ENCODE data around the gene B3GNT5.

The B3GNT5 gene

DNA sequence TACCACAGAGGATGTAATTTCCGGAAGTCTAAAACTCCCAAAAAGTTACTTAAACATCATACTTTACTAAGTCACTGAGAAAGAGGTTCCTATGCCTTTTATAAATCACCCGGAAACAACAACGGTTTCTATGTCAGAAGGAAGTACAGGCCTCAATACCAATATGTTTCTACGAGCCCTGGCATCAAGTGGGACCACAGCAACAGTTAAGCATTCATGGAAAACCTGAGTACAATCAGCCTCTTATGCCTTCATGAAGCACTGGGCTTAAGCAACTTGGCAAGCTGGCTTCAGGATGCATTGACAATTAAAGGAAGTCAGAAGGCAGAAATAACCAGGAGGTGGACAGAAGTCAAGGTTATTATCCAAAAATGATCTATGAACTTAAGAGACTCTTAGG, 19.1 kb upstream of the B3GNT5 start:
- no peak for DNase-seq

DNA sequence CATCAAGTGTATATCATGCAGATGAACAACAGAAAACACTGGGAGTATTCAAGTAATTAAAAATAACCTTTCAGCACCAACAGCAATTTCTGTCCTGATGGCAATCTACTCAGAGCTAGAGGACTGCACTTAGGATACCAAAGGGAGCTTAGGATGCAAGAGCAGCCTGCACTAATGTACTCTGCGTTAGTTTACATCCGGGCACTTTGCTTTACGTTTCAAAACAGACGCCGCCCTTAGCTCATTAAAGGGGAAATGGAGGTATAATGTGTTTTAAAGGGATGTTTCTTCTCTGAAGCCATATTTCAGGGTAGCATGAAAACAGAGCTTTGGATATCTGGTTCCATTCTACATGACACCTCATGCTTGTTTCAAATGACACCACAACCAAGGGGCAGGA, 14.0 kb upstream of the B3GNT5 start:
- no peak for DNase-seq

DNA sequence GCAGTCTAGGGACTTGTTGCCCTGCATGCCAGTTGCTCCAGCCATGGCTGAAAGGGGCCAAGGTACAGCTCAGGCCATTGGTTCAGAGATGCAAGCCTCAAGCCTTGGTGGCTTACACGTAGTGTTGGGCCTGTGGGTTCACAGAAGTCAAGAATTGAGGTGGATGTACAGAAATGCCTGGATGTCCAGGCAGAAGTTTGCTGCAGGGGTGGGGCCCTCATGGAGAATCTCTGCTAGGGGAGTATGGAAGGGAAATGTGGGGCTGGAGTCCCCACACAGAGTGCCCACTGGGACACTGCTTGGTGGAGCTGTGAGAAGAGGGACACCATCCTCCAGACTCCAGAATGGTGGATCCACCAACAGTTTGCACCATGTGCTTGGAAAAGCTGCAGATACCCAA, 10.6 kb upstream of the B3GNT5 start:
- no peak for DNase-seq

DNA sequence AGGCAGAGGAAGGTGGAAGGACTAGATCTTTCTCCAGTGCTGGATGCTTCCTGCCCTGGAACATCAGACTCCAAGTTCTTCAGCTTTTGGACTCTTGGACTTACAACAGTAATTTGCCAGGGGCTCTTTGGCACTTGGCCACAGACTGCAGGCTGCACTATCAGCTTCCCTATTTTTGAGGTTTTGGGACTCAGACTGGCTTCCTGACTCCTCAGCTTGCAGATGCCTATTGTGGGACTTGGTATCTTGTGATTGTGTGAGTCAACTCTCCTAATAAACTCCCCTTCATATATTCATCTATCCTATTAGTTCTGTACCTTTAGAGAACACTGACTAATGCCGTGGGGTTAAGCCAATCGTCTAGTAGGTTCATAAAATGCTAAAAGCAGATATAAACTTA, 8.8 kb upstream of the B3GNT5 start:
- DNase-seq: no peak

DNA sequence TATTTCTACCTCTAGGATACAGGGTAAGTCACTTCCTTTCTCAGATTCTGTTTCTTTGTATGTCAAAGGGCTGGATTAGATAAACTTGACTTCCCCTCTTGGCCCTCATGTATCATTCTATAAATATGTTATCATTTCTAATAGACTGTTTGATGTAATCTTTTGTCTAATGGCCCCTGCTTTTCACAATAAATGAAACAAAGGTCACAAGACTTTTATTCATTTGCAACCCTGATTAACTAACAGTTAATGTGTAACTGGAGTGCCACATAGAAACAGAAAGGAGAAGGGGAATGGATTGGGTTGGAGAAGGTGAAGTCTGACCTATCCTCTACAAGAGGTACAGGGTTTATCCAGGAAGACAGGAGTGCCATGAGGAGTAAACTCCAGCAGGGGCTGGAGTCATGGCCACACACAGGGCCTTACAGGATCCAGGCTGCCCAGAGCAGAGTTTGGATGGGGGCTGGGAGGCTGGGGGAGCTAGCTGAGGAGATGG, 8.0 kb upstream of the B3GNT5 start:
- DNase-seq: no peak

DNA sequence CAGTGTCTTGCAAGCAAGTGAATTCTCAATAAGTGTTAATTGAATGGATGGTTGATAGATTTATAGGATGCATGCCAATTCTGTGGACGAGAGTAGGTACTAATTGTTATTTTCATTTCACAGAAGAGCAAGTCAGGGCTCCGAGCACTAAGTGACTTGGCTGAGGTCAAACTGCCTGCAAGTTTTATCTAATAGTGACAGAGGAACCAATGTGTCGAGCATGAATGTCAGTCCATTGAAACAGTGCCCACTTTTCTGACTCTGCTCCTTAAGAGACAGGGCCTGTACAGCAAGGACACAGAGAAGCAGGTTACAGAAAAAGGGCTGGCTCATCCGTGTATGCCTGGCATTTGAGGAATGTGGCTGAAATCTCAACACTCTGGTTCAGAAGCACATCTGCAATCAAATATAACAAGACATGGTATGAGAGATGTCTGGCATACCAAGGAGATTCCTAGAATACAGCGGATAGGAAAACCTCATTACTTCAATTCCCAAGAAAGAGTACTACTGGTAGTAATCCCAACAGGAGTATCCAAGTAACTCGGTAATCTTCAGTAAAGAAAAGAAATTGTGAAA, 6.0 kb upstream of the B3GNT5 start:
- DNase-seq: no peak

DNA sequence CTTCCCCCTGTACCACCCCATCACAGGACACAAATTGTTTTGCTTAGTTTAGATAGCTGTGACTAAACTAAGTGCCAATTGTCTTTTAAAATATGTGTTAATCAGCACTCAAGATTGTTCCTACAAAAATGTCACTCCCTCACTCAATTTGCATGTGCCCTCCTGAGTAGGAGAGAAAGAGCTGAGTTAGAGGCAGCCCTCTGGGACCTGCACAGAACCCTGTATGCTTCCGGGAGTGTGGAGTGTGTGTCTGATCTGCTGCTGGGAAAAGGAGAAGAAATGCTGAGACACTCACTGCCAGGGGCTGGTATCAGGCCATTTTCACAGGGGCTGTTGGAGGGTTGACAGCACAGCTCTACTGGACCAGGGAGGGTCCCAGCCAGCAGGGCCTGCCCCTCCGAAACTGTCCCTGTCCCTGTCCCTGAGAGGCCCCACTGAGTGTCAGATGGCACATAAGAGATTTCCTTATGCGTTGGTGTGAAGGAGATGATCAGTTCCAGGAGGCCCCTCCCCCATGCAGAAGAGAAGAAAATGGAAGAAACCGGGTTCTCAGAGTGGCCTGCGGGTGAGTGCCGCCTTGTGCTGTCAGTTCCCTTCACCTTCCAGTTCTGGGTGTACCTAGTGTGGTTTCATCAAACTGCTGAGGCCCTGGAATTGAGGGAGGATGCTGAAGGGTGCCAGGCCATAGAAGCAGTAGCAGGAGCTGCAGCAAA, 3.9 kb upstream of the B3GNT5 start:
- DNase-seq: no peak

DNA sequence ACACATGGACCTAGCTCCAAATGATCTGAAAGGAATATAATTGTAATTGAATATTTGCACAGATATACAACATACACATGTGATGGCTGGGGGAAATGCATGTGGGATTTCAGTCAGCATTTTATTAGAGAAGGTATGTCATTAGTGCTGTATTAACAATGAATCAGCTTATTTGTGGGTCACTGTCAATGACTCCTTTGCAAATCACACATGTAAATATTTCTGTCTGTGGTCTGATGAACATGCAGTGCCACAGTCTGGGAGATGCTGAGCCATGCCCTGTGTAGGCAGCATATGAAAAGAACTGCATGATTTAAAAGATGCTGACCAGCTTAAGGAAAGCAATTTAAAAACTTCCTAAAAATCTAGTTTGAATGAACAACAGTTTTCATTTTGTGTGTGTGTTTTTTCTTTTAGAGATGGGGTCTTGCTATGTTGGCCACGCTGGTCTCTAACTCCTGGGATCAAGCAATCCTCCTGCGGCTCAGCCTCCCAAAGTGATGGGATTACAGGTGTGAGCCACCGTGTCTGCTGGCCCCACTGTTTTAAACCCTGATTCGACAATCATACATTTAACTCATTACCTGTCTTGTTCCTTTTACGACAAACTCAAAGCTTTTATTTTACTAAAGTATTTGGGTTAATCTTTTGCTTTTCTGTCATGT, 803 bp upstream of the B3GNT5 start:
- no peak for DNase-seq

DNA sequence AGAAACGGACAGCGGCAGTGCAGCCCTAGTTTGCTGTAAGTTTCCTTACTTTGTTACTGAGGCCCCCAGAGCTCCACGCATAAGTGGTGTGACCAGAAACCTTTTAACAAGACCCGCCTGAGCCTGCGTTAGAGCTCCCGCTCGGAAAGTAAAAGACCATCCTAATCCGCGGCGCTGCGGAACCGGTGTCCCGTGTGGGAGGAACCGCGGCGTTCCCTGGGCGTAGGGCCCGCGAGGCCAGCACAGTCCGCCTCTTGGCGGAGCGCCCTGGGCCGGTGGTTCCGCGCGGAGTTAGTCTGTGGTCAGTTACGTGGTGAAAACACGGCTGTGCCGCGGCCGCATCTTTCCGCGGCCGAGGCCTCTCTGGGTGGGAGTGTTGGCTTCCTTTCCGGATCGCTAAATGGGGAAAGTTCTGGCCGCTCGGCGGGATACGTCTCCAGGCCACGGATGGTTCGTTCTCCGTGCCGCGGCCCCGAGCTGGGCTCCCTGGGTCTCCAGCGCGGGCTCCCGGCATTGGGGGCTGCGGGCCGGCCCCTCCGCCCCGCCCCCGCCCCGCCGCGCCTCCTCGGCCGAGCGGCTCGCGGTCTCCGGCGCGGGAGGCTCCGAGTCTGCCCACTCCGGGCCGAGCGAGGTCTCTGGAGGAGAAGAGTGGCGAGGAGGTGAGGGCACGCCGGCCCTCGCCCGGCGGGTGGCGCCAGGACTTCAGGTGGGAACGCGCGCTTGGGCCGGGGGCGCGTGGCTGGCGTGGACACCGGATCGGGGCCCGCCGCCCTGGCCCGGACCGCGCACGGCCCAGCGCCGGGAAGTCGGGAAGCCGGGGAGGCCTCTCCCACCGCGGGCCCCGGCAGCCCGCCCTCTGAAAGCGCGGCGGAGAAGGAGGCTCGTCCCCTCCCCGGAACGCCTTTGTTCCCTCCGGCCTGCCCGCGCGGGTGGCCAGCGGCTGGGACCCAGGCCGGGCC, 754 bp downstream of the B3GNT5 start:
- DNase-seq: no peak

DNA sequence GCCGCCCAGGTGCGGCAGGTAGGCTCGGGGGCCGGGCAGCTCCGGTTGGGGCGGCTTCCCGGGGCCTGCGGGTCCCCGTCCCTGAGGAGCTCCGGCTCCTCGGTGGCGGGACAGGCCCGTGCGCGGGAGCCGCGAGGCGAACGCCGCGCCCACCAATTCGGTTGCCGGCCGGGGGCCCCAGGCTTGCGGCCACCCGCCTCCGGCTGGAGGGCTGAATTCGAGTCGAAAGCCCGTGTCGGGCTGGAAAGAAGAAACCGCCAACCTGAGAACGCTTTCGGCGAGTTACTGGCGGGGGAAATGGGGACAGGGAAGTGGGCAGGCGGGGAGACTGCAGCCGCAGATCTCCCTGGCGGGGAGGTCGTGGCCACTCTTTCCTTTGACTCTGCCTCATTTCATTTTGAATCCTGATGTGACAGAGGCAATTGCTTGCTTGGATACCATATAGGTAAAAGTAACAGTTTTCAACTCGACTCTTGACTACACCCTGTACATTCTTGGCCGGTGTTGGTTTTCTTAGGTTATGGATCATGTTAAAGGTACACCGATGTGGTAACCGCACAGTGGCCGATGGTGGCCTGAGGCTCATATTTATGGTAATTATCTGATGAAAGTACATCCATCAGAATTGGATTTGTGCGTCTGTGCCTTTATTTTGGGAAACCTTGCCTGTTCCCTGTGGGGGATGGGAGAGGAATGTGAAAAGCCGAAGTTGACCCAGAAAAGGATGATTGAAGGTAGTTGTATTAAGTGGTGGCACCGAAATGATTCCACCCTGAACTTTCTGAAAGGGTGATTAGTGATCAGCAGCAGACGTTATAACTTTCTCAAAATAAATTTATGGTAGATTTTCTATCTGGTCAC, 1.7 kb downstream of the B3GNT5 start:
- DNase-seq: no peak

DNA sequence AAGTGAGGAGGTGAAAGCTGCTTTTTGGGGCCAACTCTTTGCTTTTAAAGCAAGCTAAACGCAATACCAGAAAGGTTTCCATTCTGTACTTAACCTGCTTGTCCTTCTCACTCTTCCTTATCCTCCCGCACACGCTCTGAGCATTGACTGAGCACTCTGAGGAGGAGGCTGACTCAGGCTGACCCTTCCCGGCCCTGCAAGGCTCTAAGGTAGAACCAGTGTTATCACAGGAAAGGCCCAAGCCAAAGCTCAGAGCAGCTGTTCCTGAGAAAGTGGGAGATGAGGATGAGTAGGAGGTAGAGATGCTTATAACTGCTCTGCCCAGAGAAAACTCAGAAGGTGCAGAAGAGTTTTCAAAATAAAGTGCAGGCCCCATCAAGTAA, 2.3 kb downstream of the B3GNT5 start:
- no peak for DNase-seq

DNA sequence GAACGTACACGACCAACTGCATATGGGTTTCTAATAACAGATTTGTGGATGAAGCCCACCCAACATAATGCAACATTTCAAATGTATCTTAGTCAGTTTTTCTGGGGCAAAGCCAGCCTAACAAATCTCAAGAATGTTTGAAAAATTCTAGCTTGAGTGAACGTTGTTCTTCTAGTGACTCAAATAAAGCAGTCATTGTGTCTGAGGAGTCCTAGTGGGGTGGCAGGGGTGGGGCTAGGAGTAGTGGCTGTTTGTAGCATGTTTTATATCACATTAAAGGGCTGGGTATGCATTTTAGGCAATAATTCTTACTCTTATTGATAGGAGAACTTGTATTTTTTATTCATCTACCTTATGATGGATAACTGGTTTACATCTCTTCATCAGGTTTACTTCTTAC, 6.0 kb downstream of the B3GNT5 start:
- DNase-seq: no peak

DNA sequence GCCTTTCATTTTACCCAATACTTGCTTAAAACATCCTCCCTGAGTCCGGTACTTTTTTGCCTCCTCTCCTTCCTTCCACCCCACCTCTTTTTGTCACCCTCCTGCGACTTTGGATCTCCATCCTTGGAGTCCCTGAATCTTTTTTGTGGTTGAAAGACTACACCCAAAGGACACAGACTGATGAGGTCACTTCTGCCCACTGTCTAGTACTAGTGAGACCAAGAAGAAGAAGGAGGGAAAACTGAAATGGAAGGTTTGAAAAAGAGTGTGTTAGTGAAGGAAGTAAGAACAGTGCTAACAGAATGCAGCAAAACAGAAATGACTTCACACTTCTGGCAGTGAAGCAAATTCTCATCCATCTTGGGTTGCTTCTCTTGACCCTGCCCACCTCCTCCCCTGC, 6.6 kb downstream of the B3GNT5 start:
- no peak for DNase-seq

DNA sequence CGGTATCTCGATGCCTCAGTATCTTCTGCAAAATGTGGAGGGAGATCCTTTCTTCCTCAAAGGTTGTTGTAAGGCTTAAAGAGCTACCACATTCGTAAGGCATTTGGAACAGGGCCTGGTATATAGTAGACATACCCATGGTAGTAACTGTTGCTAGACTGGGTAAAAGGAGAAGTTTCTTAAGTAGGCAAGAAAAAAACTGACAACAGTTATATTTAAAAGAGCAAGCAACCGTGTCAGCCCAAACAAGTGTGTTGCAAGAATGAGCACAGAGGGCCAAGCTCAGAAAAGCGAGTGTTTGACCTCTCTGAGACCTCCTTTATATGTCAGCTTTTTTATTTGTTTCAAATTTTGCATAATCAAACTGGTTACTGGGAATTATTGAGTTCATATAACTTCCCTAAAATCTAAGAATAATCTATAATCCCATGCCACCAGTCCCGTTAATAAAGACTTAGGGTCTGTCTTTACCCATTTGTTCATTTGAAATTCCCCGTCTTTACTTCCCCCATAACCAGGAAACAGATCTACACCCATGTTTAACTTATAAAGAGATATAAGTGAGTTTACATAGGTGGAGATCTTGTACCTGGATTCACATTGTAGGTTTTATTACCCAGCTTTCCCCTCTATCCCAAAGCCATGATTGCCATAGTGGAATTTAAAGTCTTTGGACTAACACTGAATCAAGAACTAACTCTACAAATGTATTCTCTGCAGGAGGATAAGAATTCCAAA, 7.3 kb downstream of the B3GNT5 start:
- DNase-seq: no peak

DNA sequence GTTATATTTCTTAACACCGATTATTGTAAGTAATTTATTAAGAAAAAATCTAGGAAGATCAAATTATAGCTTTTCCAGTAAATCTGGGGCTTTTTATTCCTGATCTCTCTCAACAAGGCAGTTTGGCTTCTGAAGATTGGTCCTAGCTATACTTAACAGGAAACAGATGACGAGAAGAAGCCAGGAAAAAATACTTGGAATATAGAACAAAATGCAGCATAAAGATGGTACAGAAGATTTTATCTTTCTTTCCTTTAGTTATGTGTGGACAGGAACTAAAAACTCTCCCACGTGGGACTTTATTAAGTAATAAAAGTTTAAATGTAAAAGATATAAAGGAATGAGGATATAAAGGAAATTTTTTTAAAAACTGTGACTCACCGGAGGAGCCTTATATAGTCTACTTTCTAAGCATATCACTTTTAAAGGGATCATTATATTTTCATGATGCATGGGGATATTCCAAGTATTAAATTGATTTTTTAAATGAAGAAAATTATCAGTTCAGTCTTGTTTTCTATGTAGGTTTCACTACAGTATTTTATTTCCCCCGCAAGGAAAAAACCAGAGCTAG, 8.2 kb downstream of the B3GNT5 start:
- no peak for DNase-seq

DNA sequence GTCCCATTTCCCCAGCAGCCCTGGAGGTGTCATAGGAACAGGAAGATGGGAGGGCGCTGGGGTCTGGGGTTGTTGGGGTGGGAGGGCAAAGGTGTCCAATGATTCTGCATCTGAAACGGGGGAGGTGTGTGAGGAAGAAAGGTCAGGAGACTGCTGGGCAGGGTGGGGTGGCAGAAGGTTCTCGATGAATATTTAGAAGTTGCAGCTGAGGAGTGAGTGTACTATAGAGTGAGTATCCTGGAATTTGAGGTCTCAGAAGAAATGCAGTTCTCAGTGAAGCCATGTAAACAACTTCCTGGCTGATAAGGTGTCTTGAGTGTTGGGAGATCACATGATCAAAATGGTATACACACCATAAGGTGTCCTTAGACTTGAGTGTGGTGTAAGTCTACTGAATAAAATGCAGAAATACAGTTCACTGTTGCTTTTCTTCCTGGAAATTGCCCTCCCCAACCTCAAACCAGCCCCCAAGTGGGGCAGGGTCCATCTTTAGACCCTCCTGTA, 9.9 kb downstream of the B3GNT5 start:
- DNase-seq: no peak

DNA sequence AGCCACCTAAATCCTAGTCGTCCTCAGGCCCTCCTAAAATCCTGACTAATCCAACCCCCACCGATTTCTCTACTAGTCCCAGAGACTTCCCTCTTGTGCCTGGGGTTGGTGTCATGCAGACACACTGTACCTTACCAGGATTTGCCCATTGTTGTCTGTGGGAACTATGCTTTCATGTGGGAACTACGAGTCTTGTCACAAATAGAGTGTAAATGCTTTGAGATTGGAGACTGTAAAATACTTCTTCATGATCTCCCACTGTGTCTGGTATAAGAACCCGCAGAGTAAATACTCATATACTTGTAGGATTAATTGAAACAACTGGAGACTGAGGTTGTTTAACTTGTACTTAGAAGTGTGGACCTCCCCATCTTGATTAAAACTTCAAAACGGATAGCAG, 11.2 kb downstream of the B3GNT5 start:
- DNase-seq: no peak

DNA sequence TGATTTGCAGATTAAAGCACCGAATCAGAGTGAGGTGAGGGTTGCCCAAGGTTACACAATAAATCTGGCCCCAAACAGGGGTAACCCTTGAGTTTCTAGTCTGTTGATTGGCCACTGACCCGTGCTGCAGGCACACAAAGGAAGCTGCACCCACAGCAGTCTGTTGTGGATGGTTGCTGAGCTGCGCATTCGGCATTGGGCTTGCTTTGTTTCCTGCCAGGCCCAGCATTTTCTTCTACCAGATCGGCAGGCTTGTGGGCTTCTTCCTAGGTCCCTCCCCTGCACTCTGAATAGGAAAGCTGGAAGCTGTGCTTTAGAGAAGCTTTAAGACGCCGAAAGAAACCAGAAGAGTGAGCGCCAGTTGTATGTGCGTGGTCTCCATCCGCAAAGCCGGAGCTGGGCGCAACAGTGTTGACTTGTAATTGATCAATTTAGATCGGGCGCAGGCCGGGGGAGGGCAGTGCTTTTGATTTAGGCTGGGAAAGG, 12.1 kb downstream of the B3GNT5 start:
- DNase-seq: peak; percentile 13

DNA sequence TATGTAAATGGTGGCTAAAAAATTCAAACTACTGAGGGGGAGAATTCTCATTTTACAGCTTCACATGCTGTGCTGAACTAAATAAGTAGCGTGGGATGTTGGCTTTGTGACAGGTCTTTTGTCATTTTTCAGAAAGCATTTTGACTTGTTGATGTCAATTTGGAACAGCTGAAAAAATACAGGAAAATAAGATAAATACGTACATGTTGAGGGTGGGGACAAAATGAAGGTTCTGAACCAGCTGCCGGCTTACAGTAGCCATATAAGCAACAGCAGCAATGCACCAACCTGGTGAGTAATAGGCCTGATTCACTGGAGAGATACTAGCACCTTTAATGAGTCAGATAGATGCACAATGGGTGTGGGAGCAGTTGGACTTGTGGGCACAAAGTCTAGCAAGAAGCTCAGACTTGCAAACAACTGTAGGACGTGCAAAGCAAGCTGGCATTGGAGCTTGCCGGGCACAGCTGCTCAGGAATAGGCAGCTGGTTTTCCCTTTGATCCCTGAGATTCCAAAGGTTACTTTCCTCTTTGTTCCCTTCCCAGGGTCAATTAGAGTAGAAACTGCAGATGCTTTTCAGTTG, 12.9 kb downstream of the B3GNT5 start:
- DNase-seq: no peak

DNA sequence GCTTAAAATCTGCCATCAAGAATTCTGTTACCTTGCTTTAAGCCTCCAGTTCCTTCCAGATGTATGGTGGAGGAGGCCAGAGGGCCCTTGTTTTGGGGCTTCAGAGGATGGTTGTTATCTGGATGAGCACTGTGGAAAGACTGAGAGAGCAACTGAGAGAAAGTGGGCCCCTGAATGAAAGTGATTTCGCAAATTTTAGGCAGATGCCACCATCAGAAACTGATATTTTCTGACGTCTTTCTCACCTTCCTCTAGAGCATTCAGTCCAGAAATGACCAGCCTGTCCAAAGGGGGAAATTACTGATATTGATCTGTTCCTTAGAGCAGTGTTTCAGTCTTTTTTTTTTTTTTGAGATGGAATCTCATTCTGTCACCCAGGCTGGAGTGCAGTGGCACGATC, 13.4 kb downstream of the B3GNT5 start:
- DNase-seq: no peak

Measured in NCI-H1092 treated with DMSO at 0.1 percent for 48 hours (cell line).